Sigmoid colon (tissue), 7 donors: ENCODE data around the gene MMGT1. TPM values are rescaled to one million over a fixed set of nuclear protein-coding genes. Genes with fewer than 3 reads are reported as not detected.

ENCODE experiments used
- DNase-seq: peaks from one replicate; pipeline ENCODE4 v3.0.0-alpha.2; 2019
- H3K27ac ChIP-seq, 4 donors: fragments of 200-600 bp; sonication (generic); one replicate each; pipeline ENCODE4 v1.5.1; 2016 to 2019; ENCODE audit warnings: mild to moderate bottlenecking in 1 of 4
- H3K27me3 ChIP-seq, 3 donors: fragments of 200-600 bp; sonication (generic); one replicate each; pipeline ENCODE4 v1.5.1; 2019; ENCODE audit warnings: mild to moderate bottlenecking in 1 of 3
- H3K36me3 ChIP-seq, 4 donors: fragments of 200-600 bp; sonication (generic); one replicate each; pipeline ENCODE4 v1.5.1; 2016 to 2019
- H3K4me1 ChIP-seq, 4 donors: fragments of 200-600 bp; sonication (generic); one replicate each; pipeline ENCODE4 v1.5.1; 2017 to 2019
- H3K4me3 ChIP-seq, 4 donors: fragments of 200-600 bp; sonication (generic); one replicate each; pipeline ENCODE4 v1.5.1; 2017 to 2019; ENCODE audit warnings: mild to moderate bottlenecking in 2 of 4, moderate library complexity in 1 of 4
- H3K9me3 ChIP-seq, 4 donors: fragments of 200-600 bp in 3 of 4; sonication (generic) in 3 of 4; one replicate each; pipeline versions ENCODE4 v1.5.1 to v1.6.1; 2013 to 2019
- CTCF ChIP-seq, 4 experiments: fragments of 450-650 bp in 3 of 4; fragments of 200-600 bp in 1 of 4; IDR thresholded peaks; one replicate each; pipeline ENCODE4 v1.5.1; 2016 to 2019; ENCODE audit warnings: antibody characterized with exemption in 4 of 4, mild to moderate bottlenecking in 3 of 4, moderate library complexity in 2 of 4
- EP300 ChIP-seq, 4 donors: sonication (generic); formaldehyde crosslinking; IDR thresholded peaks; one replicate each; pipeline ENCODE4 v1.6.1; 2017; ENCODE audit warnings: antibody characterized with exemption in 4 of 4
- POLR2A ChIP-seq, 2 donors: fragments of 450-650 bp; IDR thresholded peaks; one replicate each; pipeline ENCODE4 v1.6.1; 2016; ENCODE audit warnings: antibody characterized with exemption in 2 of 2, mild to moderate bottlenecking in 2 of 2, moderate library complexity in 2 of 2
- POLR2AphosphoS5 ChIP-seq, 4 donors: sonication (generic); formaldehyde crosslinking; IDR thresholded peaks; one replicate each; pipeline ENCODE4 v1.6.1; 2017; ENCODE audit warnings: antibody characterized with exemption in 4 of 4
- WGBS, 2 donors: extraction: QIAGEN DNeasy Blood & Tissue Kit; methylation state at CpG; one replicate each; pipeline ENCODE4 v1.1.7; 2013; 5-methylcytosine and 5-hydroxymethylcytosine counted together
- intact Hi-C: fragments of 100-400 bp; cut with DNase I; formaldehyde crosslinking; loops from one replicate; pipeline ENCODE4 v1.15.1; 2023
- polyA plus RNA-seq, 3 donors: library from polyadenylated mRNA; stranded (reverse); fragments of 200-250 nt; gene quantifications; one replicate each; pipeline ENCODE4 v1.2.3, GENCODE V29; 2013
- total RNA-seq, 4 donors: library from RNA; depleted of rRNA; stranded (reverse); fragments of >200 nt; gene quantifications; one replicate each; pipeline ENCODE4 v1.1.0, GENCODE V29; 2016
- donor health status: healthy with polysubstance abuse.
- donor health status: Bipolar disorder and iron deficiency.
- donor health status: healthy.

The MMGT1 gene
- total and polyA plus RNA-seq, 7 donors, result 5.1 to 35.1 (median 27.7) TPM

GRCh38 chrX:135985157-135985972 is 11.6 kb upstream of the MMGT1 start, which contains the start of gene SLC9A6:
Gene SLC9A6 (plus strand): TSS chrX:135985435. CDS start chrX:135985659, 224 bp downstream.
- Histone ChIP-seq H3K36me3 (no peaks in the 10 kb centered on the region), H3K27ac (peak within 1 kb of the TSS; percentile 80 to 87 (median 85)), H3K9me3 (no peaks in the 10 kb centered on the region), H3K27me3 (no peaks in the 10 kb centered on the region), H3K4me3 (peak within 1 kb of the TSS; percentile 51 to 75 (median 72)), H3K4me1 (peaks cover 0 to 19% (median 2%) of the 10 kb centered on the region in 4 donors)
- intact Hi-C loops, result loop anchor here (5.0 kb wide), 1 partner anchor 267 kb away; the partner anchor contains the start of gene MAP7D3
- DNase-seq, result peak; percentile 87
- 0% methylated on average over 68 of the region's 68 CpGs for WGBS, 2 donors
- TF ChIP-seq POLR2A (IDR thresholded peaks at IDR 0.05) (no peak), POLR2AphosphoS5 (IDR thresholded peaks at IDR 0.05) (peak in 2 of 4 donors; percentile 40 to 44)

- H3K27me3 ChIP-seq, result no peaks in the 10 kb centered on the region
- H3K4me3 ChIP-seq, result peak overlapping the region; percentile 51 to 75 (median 72)
- no peaks in the 10 kb centered on the region for H3K36me3 ChIP-seq
- intact Hi-C loops, result loop anchor here (5.0 kb wide), 1 partner anchor 268 kb away; the partner anchor contains the start of gene MAP7D3
- H3K9me3 ChIP-seq, result no peaks in the 10 kb centered on the region
- H3K27ac ChIP-seq, result peak overlapping the region; percentile 80 to 87 (median 85)
- 1 to 8% methylated on average over 7 of the region's 7 CpGs for WGBS, 2 donors
- DNase-seq, result no peak
- H3K4me1 ChIP-seq, result peaks cover 0 to 19% (median 2%) of the 10 kb centered on the region in 4 donors
- TF ChIP-seq CTCF (IDR thresholded peaks at IDR 0.05) (no peak), POLR2AphosphoS5 (IDR thresholded peaks at IDR 0.05) (no peak), POLR2A (IDR thresholded peaks at IDR 0.05) (no peak)
Observed at GRCh38 chrX:135984791-135985156, 11.0 kb upstream of the MMGT1 start.

- 42 to 43% methylated on average over 2 of the region's 2 CpGs for WGBS, 2 donors
- intact Hi-C loops, result no loop called here
- H3K27ac ChIP-seq, result peak overlapping the region in 3 of 4 donors; percentile 85 to 87 (median 85)
Observed at GRCh38 chrX:135984256-135984655, 10.5 kb upstream of the MMGT1 start.

GRCh38 chrX:135982860-135983259 is 9.1 kb upstream of the MMGT1 start:
- WGBS, 2 donors, result 80 to 87% methylated on average over 1 of the region's 1 CpG
- Histone ChIP-seq H3K36me3 (no peaks in the 10 kb centered on the region), H3K4me3 (no peak overlapping the region), H3K27me3 (no peaks in the 10 kb centered on the region), H3K4me1 (peaks cover 0 to 19% (median 2%) of the 10 kb centered on the region in 4 donors), H3K9me3 (no peaks in the 10 kb centered on the region), H3K27ac (no peak overlapping the region)
- no peak for DNase-seq
- no peak for TF ChIP-seq POLR2A (IDR thresholded peaks at IDR 0.05)
- intact Hi-C loops, result no loop called here

More at GRCh38 chrX:135984256-135984655, 10.5 kb upstream of the MMGT1 start:
- no peaks in the 10 kb centered on the region for H3K27me3 ChIP-seq
- no peaks in the 10 kb centered on the region for H3K9me3 ChIP-seq
- DNase-seq, result no peak
- no peaks in the 10 kb centered on the region for H3K36me3 ChIP-seq
- peak overlapping the region in 2 of 4 donors; percentile 70 to 75 for H3K4me3 ChIP-seq
- H3K4me1 ChIP-seq, result peaks cover 0 to 19% (median 2%) of the 10 kb centered on the region in 4 donors
- TF ChIP-seq EP300 (IDR thresholded peaks at IDR 0.05) (no peak), POLR2AphosphoS5 (IDR thresholded peaks at IDR 0.05) (no peak), CTCF (IDR thresholded peaks at IDR 0.05) (no peak), POLR2A (IDR thresholded peaks at IDR 0.05) (no peak)

GRCh38 chrX:135981668-135982067 is 7.9 kb upstream of the MMGT1 start:
- Histone ChIP-seq H3K27me3 (no peaks in the 10 kb centered on the region), H3K4me1 (peaks cover 0 to 10% (median 0%) of the 10 kb centered on the region in 4 donors), H3K4me3 (no peak overlapping the region), H3K27ac (no peak overlapping the region), H3K9me3 (no peaks in the 10 kb centered on the region), H3K36me3 (no peaks in the 10 kb centered on the region)
- intact Hi-C loops, result no loop called here
- TF ChIP-seq POLR2AphosphoS5 (IDR thresholded peaks at IDR 0.05), result no peak
- no peak for TF ChIP-seq POLR2A (IDR thresholded peaks at IDR 0.05)
- TF ChIP-seq EP300 (IDR thresholded peaks at IDR 0.05), result no peak
- TF ChIP-seq CTCF (IDR thresholded peaks at IDR 0.05), result no peak
- DNase-seq, result no peak
